ENCODE results near the gene POLG.

POLG gene

DNA sequence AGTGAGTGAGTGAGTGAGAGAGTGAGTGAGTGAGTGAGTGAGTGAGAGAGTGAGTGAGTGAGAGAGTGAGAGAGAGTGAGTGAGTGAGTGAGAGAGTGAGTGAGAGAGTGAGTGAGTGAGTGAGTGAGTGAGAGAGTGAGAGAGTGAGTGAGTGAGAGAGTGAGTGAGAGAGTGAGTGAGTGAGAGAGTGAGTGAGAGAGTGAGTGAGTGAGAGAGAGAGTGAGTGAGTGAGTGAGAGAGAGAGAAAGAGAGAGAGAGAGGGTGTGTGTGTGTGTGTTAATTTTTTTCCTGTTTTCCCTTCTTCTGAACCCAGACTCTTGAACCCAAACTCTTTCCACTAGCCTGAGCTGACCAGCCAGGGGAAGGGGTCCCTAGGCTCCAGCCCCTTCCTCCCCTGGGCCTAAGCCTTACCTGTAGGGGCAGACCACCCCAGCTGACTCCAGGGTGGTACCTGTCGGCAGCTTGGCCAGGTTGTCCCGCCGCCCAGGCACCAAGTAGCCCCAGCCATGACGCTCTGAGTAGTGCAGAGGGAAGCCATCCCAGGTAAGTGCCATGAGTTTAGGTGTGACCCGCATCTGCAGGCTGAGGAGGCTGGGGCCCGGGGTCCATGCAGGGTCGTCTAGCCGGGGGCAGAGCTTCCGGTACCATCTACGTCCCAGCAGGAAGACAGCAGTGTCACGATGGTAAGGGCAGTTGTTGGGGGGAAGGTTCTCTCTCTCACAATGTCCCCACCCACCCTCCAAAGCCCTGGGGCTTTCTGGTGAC is 9.4 kb downstream of the POLG start:
- DNase-seq = no peak

DNA sequence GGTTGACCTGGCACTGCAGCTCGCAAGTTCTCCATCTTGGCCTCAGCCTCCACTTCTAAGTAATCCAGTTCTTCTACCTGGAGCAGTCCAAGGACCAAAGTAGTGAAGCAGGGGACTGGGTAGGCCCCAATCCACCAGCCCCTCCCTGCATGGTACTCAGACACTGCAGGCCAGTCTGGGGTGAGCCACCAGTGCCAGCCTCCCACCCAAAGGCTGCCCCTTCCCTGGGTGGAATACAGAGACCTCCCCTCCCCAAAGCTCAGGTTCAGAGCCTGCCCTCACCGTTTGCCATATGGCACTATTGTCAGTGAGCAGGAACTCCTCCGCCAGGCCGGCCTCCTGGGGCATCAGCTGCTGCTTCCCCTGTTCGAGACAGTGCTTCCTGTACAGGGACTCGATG is 10.8 kb downstream of the POLG start:
- DNase-seq = no peak

GRCh38 chr15:89322822-89323221 is 11.8 kb downstream of the POLG start:
- no peak for DNase-seq

DNA sequence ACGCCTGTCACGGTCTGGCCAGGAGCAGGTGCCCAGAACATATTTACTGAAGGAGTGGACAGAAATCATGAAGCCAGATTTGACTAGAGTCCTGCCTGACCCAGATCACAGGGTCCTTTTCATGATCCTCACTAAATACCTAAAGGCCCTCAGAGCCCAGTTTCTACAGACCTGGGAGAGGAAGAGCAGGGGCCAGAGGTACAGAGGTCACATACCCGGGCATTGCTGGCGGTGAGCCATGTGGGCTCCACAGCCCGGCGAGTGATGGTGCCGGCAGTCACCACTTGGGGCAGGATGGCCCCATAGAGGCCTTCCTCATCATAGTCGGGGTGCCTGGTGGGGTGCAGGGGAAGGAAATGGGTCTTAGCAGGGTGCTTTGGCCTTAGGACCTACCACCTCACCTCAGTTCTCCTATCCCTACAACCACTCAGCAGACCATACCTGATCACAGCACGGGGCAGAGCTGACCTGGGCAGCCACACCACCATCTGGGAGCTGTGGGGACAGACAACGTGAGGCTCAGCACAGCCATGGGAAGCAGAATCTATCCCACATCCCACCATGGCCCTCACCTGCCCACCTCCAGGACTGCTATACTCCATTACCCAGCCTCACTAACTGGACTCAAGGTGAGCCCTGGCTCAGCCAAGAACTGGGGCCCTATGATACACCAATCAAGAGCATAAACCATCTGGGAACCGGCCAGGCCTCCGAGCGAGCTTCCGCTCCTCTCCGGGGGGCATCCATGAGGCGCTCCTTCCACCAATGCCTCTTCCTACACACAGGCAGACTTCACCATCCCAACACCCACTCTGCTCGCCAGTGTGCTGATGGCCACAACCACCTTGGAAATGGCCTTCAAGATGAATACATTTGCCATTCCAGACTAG is 12.9 kb downstream of the POLG start:
- DNase-seq = no peak

GRCh38 chr15:89320200-89320599 is 14.4 kb downstream of the POLG start:
- no peak for DNase-seq

GRCh38 chr15:89319678-89320077 is 14.9 kb downstream of the POLG start:
- no peak for DNase-seq

DNA sequence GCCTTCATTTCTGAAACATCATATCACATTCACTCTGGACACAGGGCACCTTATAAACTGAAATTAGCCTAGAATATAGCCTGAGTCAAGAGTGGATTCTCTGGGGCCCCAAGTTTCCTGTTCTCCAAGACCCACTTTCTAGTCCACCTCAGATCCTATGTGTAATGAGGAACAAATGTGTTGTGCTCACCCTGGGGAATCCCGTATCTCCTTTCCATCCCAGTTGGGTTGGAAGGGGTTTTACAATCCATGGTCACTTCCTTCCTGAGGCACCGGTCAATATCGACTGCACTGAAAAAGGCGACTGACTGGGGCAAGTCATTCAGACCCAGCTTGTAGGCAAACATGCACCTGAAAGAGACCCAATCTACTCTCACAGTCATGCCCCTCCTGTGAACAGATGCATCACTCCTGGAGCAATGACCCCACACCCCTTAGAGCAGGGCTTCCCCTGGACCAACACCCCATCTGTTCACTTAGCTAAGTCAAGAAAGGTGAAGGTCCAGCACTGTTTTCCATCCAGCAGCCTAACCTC is 17.4 kb downstream of the POLG start:
- DNase-seq = no peak

GRCh38 chr15:89316504-89316903 is 18.1 kb downstream of the POLG start:
- DNase-seq = no peak

- DNase-seq = no peak
Measured at GRCh38 chr15:89315375-89315929, 19.2 kb downstream of the POLG start.

- DNase-seq = no peak
Measured at GRCh38 chr15:89309993-89310392, 24.6 kb downstream of the POLG start.

DNA sequence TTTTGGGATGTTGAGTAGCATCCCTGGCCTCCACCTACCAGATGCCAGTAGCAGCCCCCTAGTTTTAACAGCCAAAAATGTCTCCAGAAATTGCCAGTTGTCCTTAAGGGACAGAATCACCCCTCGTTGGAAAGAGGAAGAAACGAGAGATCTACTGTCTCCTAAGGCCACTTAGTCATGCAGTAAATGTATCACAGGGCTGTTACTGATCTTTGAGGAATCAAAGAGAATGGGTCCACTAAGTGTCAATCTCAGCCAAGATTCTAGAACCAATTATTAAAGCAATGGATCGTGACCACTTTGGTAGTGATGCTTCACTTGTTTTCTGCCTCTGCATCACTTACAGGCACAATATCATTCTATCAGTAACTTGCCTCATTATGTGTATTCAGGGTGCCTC is 26.4 kb downstream of the POLG start:
- DNase-seq = no peak

DNA sequence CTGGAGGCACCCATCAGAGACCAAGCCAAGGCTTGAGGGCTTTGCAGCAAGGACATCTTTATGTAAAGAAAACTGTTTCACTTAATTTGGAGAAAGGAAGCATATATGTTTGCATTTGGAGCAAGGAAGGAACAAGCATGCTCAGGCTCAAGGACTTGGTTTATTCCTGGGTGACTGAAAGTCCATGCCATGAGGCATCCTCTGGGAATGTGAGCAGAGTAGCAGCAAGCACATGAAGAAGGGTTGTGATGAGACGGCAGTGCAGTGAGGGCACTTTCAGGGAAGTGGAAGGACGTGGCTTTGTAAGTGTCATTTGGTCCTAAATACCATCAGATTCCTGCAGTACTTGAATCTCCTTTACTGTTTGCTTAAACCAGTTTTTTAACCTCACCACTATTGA is 26.8 kb downstream of the POLG start:
- no peak for DNase-seq

- no peak for DNase-seq
Measured at GRCh38 chr15:89307046-89307587, 27.5 kb downstream of the POLG start.

DNA sequence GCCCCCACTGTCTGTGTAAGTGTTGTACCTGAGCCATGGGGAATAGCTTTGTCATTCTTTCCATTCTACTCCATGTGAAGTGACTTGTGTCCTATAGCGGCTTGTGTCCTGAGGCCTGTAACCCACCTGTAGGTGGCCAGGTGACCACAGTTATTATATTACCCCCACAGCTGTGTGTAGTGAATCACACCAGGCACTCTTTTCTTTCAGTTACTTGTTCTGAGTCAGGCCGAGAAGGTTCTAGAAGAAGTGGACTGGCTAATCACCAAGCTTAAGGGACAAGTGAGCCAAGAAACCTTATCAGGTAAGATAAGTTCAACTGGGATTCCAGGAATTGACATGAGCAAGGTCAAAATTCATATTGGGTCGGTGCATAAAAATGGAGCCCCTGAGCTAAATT is 29.2 kb downstream of the POLG start:
- no peak for DNase-seq

- DNase-seq = no peak
Measured at GRCh38 chr15:89303986-89304385, 30.6 kb downstream of the POLG start.

DNA sequence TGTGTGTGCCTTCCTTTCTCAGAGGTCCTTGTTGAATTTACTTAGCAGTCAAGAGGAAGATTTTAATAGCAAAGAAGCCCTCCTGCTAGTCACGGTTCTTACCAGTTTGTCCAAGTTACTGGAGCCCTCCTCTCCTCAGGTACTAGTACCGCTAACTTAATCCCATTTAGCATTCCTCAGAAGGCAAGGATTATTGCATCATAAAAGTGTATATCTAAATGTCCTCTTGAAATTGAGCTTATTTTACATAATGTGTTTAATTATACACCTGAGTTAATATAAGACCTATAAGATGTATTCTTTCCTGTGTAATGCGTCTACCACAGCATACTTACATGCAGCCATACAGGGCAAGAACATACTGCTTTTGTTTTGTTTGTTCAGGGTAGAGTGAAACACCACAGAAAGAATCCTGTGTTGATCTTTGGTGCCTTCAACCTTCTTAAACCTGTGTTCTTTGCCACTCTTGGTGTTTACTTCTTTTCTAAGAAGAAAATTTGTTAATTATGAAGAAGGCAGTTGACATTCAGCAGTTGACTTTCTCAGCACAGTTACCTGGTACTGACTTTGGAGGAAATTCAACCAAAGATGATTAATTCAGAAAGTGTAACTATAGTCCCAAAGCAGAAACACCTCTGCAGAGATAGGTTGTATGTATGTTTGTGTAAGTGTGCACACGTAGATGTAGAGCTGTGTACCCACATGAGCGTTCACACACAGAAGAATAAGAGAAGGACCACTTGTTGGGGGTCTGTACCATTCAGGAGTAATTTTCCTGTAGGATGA is 33.1 kb downstream of the POLG start:
- DNase-seq = no peak

- DNase-seq = no peak
Measured at GRCh38 chr15:89299896-89300295, 34.7 kb downstream of the POLG start.

DNA sequence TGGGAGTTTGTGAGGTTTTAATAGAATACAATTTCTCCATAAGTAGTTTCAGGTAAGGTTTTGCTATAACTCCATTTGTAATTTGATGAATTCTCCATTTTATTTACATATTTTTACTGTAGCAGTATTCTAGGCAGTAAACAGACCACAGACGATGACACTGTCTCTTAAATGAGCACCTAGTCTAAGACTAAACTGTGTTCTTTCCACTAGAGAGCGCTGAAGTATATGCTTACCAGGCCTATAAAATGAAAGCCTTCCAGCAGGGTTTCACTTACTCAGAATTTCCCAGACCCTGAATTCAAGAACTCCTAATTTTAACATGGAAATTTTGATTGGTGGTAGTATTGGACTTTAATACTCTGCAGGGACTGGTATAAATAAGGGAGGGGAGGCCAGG is 41.6 kb downstream of the POLG start:
- DNase-seq = no peak

- DNase-seq = no peak
Measured at GRCh38 chr15:89291934-89292438, 42.6 kb downstream of the POLG start.

DNA sequence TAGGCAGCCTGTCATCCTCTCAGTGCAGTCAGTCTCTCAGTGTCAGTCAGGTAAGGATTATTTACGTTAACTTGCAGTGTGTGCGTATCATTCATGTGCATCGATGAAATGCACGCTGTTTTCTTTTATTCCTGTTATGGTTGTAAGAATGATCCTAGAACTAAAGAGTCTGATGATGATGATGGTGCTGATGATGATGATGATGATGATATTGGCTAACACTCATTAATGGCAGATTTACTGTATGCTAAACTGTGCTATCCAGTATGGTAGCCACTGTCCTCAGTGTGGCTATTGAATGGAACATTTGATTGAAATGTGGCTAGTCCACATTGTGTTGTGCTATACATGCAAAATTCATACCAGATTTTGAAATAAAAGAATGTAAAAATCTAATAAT is 51.4 kb downstream of the POLG start:
- DNase-seq = no peak

DNA sequence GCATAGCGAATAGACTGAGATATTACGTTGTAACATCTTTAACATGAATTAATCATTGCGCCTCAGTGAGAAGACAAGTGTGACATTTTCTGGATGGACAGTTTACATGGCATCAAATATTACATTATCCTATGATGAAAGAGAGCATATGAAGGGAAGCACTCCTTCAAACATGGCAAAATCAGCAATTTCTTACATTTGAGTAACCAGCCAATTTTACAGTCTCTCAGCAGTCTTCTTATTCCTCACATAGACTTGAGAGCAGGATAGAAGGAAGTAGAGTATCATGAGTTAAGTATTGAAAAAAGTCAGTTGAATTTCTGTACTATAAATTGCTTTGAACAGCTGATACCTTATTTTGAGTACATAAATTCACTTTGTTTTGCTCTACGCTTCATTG is 52.0 kb downstream of the POLG start:
- no peak for DNase-seq

DNA sequence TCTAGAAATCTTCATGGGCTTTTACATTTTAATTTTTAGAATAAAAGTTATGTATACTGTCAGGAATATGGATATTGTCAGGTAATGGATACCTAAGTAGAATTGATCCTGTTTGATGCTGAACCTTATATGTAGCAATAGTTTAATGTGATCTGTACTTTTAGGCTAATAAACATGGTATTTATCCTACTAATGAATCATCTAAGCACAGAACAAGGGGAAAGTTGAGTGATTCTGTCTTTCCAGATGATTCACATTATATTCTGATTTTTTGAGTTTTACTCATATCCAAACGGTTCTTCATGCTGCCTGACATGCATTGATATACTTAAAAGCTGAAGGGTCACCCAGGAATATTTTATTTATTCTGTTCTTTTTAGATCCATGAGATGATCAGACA is 56.3 kb downstream of the POLG start:
- DNase-seq = no peak

Data from eye (tissue), 1 donor.